HG02588 (cell line): ENCODE measurements around the gene FAM184B.

Experiments
- ATAC-seq: cut with Tn5 transposase; IDR thresholded peaks from one replicate; pipeline ENCODE4 v1.9.1; 2021; ENCODE audit warnings: mild to moderate bottlenecking, moderate library complexity; ENCODE audit not compliant: unreplicated experiment

The FAM184B gene

GRCh38 chr4:17587094-17587822, 194.2 kb downstream of the FAM184B start:
- no peak for ATAC-seq

GRCh38 chr4:17584521-17585213, 196.8 kb downstream of the FAM184B start:
- no peak for ATAC-seq

GRCh38 chr4:17583941-17584340, 197.5 kb downstream of the FAM184B start:
- no peak for ATAC-seq

DNA sequence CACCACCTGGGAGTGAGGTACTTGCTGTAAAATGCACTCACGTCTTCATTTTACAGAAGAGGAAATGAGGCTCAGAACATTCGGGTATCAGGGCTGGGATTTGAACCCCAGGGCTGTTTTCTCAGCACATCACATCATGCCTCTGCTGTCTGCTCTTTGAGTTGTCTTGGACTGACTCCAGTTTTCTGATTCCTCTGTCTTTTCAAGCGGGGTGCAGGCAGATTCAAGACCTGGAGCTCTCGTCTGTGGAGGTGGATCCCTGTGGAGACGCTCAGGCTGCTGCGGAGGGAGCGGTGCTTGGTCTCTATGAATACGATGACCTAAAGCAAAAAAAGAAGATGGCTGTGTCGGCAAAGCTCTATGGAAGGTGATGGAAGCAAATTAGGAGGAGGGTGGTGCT, 198.1 kb downstream of the FAM184B start:
- ATAC-seq: no peak

GRCh38 chr4:17580969-17581368, 200.5 kb downstream of the FAM184B start:
- ATAC-seq: no peak
